ENCODE results near the gene ANO2.

Gene ANO2

DNA sequence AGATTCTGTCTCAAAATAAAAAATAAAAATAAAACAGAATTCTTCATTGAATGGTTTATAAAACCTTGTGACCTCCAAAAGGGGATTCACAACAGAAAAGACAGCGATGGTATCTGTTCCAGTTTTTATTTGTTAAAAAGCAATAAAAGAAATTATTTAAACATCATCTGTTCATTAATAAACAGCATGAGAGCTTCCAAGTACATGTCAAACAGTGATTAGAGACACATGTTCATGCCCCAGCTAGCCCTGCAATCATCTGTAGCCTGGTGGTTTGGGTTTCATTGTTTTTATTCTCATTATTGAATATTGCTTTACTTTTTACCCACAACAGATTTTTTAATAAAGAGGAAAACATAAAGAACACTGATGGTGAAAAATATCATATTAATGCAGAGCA, 173.3 kb downstream of the ANO2 start:
- DNase-seq, result no peak

DNA sequence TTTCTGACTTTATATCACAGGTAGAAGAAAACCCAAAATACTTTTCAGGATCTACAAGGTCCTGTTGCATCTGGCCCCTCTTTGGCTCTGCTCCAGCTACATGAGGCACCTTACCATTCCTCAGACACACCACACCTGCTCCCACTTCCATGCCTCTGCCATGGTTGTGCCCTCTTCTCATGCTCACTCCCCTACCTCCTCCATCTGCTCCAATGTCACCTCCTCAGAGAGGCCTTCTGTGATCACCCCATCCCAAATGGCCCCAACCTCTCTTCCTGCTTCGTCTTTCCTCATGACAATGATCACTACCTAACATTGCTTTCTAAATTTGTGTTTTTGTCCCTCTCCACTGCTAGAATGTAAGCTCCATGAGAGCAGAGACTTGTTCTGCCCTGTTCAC, 174.3 kb downstream of the ANO2 start:
- no peak for DNase-seq

DNA sequence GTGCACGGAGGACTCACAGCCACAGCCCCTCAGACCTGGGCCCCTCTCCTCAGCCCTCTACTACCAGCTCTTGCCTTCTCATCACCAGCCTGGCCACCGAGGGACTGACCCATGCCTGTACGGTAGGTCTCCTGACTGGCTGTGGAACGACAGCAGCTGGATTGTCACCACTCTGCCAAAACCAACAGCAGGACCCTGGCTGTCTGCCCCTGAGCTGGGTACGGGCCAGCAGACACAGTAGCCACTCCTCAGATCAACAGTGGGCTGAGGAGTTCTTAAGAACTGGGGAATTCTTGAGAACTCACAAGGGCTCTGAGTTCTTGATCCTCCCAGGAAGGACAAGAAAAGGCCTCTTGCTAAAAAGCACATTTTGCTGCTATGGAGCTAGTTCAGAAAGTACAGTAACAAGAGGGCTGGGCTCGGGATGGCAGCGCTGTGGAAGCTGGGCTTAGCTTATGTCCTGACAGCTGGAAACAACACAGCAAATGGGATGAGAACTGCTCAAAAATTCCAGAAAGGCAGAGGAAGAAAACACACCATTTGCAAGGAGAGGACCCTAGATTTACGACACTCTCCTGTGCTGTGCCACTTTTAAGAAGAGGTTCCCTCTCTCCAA, 176.4 kb downstream of the ANO2 start:
- DNase-seq, result no peak

DNA sequence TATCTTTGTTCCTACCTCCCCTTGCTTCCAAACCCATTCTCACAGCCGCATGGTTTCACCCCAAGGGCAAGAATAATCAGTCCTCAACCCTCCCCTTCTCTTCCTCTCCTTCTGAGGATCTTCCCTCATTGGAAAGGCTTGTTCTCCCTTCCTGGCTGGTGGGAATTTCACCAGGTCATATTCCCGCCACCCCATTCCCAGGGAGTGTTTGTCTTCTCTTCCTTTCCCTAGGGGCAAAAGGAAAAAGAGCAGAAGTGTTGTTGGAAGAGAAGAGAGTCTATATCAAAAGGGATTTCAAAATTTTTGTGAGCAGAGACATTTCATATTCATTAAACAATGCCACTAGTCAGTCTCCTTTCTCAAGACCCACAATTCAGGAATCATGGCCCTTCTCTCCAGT, 176.9 kb downstream of the ANO2 start:
- DNase-seq, result no peak

DNA sequence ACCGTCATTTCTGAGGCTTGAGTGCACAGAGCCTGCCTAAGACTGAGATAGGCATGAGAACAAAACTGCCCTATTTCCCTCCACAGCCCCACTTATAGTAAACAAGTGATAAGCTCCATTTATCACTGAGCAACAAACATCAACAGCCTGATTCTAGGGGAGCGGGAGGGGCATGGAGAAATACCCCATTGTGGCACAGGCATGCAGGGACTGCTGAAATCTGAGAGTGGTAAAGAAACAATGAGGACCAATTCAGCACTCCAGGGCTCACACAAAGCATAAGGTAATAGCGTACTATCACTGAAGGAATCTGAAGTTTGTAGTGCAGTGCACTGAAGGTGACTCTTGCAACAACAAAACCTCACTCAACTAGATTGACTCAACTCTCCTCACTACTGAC, 186.7 kb downstream of the ANO2 start:
- DNase-seq, result no peak

DNA sequence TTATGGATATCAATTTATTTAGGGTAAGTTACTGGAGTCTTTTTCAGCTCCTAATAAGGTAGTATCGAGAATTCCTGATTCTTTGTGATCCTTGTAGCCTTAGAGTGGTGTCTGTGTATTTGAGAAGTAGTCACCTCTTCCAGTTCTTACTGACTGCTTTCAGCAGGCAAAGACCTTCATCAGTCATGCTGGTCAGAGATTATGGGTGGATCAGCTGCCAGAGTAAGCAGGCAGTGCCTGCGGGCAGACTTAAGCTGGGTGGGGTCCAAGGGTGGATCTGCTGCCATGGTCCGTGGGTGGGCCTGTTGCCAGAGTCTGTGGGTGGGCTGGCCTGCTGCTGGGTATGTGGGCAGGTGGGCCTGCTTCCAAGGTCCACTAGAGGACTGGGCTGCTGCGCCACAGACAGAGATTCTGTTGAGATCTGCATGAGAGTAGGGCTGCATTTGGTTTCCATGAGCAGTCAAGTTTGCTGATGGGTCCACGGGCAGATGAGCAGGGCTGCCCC, 188.7 kb downstream of the ANO2 start:
- no peak for DNase-seq

DNA sequence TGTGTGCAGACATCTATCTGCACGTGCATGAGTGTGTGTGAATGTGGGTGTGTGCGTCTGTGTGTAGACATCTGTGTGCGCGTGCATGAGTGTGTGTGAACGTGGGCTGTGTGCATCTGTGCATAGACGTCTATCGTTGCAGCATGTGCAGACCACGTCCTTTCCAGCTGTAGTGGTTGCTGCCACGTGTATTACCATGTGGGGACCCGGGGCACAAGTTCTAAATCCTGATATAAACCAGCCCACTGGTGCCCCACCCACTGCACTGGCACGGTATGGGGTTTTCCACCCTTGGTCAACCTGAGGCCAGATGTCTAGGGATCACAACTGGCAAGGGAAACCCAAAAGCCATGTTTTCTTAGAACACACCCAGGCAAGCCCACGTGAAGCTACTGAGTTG, 197.0 kb downstream of the ANO2 start:
- no peak for DNase-seq

DNA sequence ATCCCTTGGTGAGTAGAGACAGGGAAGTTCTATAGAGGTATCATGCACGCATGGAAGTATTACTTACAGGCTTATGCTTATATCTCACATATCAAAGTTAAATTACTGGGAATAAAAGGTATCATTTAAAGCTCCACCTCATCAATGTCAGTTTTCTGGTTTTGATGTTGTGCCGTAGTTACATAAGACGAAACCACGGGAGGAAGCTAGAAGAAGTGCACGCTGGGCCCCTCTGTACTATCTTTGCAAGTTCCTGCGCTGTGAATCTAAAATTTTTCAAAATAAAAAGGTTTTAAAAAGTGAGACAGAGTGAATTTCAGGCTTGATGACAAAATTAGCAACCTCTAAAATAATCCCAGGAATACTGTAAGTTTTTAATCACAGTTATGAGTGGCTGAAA, 198.1 kb downstream of the ANO2 start:
- no peak for DNase-seq

DNA sequence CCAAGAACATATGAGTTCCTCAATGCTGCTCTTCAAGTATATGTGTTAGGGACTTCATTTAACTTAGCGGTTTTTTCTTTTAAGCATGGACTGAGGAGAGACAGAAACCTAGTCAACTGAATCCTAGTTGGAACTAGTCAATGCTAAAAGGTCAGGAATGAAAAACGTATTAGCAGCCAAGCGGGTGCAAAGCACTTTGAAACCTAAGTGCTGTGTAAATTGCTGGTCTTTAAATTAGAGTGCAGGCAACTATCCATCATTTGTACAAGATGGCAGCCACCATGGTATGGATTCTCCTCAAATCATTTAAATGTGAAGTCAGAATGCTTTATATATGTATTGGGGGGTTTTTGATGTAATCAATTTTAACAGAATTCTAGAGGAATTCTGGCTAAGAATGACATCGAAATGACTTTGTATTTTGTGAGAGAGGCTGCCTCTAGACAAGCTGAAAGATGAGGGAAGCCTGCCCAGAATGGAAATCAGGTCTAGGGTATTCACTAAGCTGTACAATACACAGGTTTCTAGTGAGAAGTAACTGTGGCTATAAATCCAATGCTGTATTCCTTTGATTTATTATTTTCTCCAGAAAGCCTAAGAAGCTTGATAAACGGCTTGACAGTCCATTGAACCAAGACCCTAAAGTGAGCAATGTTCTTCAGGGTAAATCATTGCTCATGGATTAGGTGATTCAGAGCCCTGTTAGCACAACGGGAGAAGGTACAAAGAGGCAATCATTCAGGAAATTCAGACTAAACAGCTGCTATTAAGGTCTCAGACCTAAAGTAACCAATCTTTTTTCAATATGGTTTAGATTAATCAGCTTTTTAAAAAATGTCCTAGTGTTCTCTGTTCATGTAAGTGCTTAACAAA, 198.8 kb downstream of the ANO2 start:
- no peak for DNase-seq

DNA sequence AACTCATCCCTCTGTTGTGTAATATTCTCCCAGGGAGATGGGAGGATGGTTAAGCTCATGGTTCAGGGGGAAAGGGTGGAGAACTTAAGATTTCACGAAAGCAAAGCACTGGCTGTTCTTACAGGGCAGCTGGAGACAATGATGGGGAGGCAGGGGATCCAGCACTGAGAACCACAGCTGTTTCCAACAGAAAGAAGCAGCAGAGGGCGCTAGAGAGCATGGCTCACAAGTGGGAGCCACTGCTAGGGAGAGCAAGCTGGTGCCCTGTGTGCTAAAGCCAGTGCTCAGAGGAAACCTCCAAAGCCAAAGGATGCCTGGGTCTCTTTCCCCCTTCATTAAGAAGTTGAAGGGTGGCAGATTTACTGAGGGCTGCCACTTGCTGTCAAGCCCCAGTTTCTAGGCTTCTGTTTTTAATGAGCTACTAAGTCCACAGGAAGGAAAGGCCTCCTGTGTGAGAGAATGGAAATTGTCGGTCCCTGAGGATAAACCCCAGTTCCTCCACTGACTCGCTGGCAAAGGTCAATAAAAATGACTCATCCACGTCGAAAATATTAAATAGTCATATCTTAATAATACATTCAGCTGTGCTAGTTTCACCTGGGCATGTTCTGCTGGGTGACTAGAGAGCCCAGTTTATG, 199.7 kb downstream of the ANO2 start:
- peak; percentile 80 for DNase-seq

DNA sequence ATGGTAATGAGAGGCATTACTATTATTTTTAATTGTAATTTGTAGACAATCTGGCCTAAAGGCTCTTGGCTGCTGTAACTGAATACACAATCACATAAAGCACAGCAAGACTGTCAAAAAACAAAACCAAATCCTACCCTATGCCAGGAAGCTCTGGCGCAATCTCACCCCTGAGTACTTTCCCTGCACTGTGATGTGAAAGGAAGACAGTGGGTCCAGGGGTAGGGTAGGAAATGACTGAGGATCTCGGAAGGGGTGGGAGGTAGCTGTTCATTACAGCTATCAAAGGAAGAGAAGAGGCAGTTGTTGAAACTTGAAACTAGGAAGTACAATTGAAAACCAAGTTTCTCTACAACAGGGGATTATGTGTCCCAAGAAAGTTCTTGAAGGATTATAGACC, 202.8 kb downstream of the ANO2 start:
- DNase-seq, result no peak

DNA sequence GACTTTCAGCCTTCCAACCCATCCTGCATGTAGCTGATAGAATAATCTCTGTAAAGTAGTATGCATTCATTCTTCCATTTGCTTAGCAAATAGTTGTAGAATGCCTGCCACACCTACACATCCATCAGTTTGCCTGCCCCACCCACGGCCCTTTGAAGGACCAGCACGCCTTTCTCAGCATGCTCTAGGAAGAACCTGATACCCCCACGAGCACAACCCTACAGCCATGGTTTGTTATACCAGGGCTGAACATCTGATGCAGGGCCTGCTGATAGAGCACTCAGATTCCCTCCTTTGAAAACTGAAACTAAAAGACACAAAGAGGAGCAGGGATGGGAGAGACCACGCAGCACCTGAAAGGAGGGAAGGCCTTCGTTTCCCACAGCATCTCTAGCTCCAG, 205.1 kb downstream of the ANO2 start:
- DNase-seq, result no peak

DNA sequence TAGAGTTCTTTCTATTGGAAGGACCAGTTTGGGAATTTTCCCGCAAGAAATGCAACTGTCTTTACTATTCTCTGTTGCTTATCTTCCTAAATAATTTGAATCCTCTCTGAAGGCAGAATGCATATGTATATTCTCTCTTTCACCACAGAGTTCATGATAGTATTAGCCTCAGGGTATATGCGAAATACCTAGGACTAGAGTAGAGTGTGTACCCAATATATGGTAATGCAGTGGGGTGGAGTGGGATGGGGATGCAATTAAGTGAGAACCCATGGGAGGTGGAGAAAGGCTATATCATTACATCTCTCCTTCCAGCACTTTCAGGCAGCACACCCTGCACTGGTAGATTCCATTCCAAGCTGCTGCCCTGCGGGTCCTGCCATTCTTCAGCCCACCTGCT, 207.3 kb downstream of the ANO2 start:
- DNase-seq, result no peak

DNA sequence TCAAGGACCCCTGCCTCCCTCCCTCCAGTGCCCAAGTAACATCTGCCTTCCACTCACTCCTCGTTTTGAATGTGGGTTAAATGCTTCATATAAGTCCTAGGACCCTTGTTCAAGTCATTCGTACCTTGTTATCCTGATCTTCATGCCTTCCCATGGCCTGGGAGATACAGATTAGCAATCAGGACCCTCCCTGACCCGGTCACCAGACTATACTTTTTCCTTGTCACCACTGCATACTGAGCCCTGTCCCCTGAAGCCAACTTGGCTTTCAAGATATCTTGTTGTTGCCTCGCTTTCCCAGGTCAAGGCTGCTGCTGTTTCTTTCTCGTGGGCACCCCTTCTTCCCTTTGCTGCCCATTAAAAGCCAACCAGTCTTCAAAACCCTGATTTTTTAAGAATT, 208.5 kb downstream of the ANO2 start:
- DNase-seq, result no peak

DNA sequence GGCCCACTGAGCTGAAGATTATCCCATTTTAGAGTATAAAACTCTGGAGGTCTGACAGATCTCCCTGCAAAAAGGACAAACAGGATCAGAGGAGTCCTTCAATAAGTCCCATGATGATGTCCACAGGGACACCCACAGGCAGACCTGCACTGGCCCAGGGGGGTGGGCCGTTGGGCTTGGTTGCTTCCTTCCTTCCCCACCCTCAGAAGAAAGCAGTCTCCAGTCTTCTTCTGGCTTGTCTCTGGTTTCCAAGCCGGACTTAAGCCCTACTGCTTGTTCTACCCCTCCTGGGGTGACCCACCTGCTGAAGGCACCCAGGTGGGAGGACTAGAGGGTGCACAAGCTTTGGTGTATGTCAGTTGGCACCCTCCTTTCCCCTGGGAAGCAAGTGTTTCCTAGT, 209.0 kb downstream of the ANO2 start:
- DNase-seq, result no peak

DNA sequence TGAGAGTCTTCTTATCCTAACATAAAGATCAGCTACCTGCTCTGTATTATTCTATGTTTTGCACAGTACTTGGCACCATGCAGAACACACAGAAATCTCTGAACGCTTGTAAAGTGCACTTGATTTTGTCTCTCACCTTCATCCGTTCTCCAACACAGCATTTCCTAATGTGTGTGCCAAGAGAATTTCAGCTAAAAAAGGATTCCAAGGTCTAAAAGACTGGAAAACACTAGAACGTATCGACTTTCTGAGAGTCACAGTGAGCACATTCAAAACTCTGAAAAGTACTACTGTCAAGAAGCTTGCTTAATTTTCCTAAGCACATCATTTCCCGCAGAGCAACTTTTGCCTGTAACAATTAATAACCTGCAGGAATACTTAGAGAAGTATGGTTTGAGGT, 211.1 kb downstream of the ANO2 start:
- DNase-seq, result no peak

DNA sequence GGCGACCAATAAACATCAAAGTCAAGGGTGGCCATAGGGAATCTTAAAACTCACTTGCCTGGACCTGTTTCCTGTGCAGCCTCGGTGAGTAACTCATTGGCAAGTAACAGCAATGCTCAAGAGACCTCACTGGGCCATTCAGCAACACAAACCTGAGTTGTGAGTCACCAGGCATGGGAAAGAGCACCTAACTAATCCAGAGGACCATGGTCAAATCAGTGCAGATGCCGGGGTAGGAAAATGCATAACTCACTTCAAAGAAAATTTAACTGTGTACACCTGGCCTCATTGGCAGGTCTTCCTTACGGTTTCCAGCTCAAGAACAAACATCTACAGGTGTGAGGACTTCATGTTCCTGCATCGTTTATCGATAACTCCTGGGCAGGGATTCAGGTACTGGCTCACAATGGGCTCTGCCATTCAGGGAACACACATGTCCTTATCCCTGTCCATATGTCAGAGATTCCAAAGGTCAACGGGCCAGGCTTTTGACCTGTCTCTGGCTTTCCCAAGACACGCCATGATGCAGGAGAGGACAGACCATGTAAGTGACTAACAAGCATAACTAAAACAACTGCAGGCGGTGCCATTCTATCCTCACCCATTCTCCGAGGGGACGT, 211.8 kb downstream of the ANO2 start:
- DNase-seq, result no peak

DNA sequence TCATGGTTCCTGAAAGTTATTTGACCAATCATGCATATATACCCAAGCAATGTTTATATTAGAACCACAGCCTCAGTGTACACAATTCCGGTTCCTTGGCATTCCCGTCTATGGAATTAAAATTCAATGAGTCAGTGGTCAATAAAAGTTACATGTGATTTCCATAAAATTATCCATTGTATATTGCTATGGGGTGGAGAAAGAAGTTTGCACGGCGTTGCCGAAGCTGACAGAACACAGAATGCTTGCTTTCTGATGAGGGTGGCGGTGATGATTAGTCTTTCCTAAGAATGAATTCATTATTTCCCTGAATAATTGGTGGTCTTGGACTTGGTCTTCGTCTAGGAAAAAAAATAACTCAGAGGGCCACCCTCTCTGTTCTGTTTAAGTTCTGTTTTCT, 214.1 kb downstream of the ANO2 start:
- no peak for DNase-seq

DNA sequence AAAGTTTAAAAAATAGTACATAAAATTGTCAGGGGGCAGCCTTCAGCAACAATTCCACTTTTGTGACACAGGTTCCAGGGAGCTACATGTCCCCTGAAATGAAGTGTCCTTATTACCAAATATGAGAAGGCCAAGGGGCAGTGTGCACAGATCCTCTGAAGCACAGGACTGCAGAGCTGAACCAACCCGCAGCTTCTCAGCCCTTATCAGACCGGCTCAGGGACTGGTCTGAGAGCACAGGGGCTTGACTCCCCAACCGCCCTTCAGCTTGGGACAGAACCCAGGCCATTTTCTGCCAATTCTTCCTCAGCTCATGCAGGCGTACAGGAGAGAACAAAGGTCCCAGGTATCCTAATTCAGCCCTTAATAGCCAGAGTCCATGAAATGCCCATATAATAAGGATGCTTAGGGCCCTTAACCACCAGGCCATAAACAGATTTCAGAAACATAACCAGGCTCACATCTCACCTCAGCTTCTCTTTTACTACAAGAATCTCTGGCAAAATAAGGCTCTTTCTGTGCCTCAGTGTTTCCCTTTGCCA, 221.3 kb downstream of the ANO2 start:
- no peak for DNase-seq

DNA sequence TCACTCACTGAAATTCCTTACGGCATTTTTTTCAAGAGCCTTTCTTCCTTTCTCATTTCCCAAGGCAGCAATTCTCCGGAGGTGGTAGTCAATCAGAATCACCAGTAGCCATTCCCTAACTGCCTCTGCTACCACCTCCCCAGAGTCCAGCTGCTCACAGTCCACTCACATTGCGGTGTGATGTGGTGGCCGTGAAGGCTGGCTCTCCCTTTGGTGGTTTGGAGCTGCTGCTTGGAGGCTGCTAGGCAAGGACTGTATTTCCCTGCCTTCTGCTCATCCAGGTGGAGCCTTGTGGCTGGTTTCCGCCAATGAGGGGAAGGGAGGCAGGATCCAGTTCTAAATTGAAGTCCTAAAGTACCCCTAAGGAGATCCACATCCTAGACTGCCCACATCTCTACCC, 222.0 kb downstream of the ANO2 start:
- DNase-seq, result no peak

DNA sequence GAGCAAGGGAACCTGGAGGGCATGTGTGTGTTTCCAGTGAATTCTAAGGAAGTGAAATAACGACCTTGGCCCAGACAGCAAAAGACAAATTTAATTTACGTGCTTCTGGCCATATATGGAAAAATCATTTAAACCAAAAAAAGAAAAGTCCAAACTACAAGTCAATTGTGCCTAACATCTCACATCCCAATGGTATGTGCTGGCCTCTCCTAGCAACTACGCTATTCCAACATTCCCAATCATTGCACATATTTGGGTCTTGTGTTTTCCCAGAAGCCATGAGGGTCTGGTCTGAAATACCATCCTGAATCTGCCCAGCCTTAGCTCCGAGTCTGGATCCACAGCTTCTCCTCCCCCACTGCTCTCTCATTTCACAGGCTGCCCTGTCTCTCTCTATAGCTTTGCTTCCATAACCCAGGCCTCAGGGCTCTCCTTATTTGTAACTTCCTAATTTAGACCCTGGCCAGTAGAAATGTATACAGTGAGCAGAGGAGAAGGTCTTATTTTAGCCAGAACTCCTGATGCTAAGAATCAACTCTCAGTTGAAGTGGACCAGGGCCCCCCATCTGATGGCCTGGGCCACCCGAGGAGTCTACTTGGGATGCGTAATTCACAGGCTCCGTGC, 224.6 kb downstream of the ANO2 start:
- no peak for DNase-seq

DNA sequence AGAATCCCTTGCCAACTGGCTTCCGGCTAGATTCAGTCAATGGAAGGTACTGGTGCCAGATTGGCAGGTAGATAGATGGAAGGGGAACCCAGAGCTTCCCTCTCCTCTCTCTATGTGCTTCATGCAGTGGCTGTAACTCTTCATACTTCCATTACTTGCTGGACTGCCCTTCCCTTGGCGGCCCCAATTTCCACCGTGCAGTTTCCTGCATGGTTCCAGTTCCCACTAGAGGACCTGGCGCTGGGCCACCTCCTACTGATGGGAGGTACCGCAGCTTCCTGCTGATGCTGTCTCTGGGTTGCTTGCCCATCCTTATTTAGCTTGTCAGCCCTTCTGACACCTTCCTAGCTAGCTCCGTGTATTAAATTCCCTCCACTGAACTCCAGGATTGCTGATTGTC, 226.4 kb downstream of the ANO2 start:
- DNase-seq, result no peak

DNA sequence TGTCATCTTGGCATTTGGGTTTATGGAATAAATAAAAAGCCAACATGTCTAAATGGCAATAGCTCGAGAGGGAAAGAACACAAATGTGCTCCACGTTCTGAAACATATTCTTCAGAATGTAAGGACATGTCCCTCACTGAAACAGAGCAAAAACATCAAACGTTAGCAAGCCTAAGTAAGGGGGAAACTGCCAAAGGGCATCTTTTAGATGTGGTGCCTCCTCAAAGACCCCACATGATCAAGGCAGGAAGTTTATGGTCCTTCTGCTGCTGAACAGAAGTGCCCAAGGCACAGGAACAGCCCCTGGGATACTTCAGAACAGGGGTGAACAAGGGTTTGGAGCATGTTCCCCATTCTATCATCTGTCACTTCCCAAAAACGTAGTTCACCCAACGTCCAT, 227.0 kb downstream of the ANO2 start:
- DNase-seq, result no peak

Measured in stimulated activated CD8-positive, alpha-beta memory T cell treated with anti-CD3 and anti-CD28 coated beads, Interleukin-4, amount 100 ng/mL, for 48 hours (primary cell).